SH-SY5Y (cell line): ENCODE data around the gene NR2C2AP.

ENCODE experiments used
- GATA2 ChIP-seq: IDR thresholded peaks from 2 replicates; pipeline ENCODE4 v1.6.1; 2011; ENCODE audit warnings: mild to moderate bottlenecking, low read depth, low read length
- GATA3 ChIP-seq: IDR thresholded peaks from 2 replicates; pipeline ENCODE4 v1.6.1; 2011; ENCODE audit warnings: low read depth, mild to moderate bottlenecking, low read length, moderate library complexity

DNA sequence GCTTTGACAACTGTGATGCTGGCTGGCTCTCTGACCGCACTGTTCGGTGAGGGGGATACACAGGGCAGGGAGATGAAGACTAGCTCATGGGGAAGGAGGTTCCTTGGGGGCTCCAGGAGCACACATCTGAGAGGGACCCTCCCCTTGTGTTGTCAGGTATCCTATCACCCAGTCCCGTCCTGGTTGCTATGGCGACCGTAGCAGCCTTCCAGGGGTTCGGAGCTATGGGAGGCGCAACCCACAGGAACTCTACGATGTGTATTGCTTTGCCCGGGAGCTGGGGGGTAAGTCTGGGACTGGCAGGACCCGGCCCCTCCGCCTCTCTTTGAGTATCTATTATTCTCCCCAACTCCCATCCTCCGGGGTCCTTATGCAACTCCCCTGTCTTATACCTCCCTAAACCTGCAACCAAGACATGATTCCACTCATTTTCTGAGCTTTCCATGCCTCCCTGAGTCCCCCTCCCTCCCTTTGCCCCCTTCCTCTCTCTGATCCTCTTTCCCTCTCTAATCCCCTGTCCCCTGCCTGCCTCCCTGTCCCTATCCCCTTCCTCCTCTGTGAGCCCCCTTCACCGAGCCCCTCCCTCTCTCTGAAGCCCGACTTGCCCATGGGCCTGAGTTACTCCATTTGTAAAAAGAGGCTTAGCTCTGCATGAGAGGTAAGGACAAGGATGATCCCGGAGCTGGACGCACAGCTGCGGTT, 21.1 kb upstream of the NR2C2AP start:
- TF ChIP-seq GATA3 (no peak), GATA2 (no peak)
